ENCODE data around the gene CHMP2A.
"Not testable (repeated sequence)": the region's sequence is repeated elsewhere in the genome, so short reads cannot be mapped to it uniquely, and the experiment has no call there.

DNA sequence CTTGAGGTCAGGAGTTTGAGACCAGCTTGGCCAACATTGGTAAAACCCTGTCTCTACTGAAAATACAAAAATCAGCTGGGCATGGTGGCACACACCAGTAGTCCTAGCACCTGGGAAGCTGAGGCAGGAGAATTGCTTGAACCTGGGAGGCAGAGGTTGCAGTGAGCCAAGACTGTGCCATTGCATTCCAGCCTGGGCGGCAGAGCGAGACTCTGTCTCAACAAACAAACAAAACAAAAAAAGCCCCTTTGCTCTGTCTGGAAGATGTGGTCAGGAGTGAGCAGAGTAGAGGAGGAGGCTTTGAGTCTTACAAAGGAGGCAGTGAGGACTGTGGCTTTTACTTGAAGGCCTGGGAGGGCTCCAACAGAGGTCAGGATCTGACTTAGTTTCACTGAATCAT is 22.7 kb upstream of the CHMP2A start:
- not testable (repeated sequence) for TF ChIP-seq SMC3 (conservative IDR thresholded peaks at IDR 0.05; ENCODE audit: poor library complexity); EP300 (conservative IDR thresholded peaks at IDR 0.05; ENCODE audit: poor library complexity, severe bottlenecking)
